ENCODE results near the gene OR12D1.
"Not testable (repeated sequence)": the region's sequence is repeated elsewhere in the genome, so short reads cannot be mapped to it uniquely, and the experiment has no call there.

Gene OR12D1

GRCh38 chr6:29414588-29414987, at the start of gene OR12D1:
Gene OR12D1, plus strand, starts transcription at chr6:29414928.
- no peak for DNase-seq

- DNase-seq = no peak
Measured at GRCh38 chr6:29368765-29369164, 46.0 kb upstream of the OR12D1 start, which contains the start of gene OR5V1. Gene OR5V1, minus strand, starts transcription at chr6:29368865. Its CDS starts 12,670 bp downstream, at chr6:29356195.

GRCh38 chr6:29375191-29375590, 39.5 kb upstream of the OR12D1 start, which contains the start of gene OR12D3:
Gene OR12D3, minus strand, starts transcription at chr6:29375291. Its CDS starts 4 bp downstream, at chr6:29375287.
- DNase-seq = no peak

GRCh38 chr6:29376003-29376402, 38.7 kb upstream of the OR12D1 start:
- peak; percentile 38 to 68 for DNase-seq

GRCh38 chr6:29388533-29388932, 26.2 kb upstream of the OR12D1 start:
- no peak for DNase-seq

GRCh38 chr6:29395331-29395730, 19.4 kb upstream of the OR12D1 start, which contains the start of gene OR12D2:
Gene OR12D2, plus strand, starts transcription at chr6:29395631. Its CDS starts 1,069 bp downstream, at chr6:29396700.
- DNase-seq = no peak

- DNase-seq = no peak
Measured at GRCh38 chr6:29399525-29399924, 15.2 kb upstream of the OR12D1 start.

- no peak for DNase-seq
Measured at GRCh38 chr6:29403801-29404200, 10.9 kb upstream of the OR12D1 start.

GRCh38 chr6:29419516-29419915, 4.8 kb downstream of the OR12D1 start:
- DNase-seq = no peak

GRCh38 chr6:29424168-29424567, 9.4 kb downstream of the OR12D1 start:
- DNase-seq = no peak

GRCh38 chr6:29424575-29424974, 9.8 kb downstream of the OR12D1 start:
- no peak for DNase-seq

- DNase-seq = no peak
Measured at GRCh38 chr6:29425075-29425474, 10.3 kb downstream of the OR12D1 start.

GRCh38 chr6:29426654-29427053, 11.9 kb downstream of the OR12D1 start:
- DNase-seq = no peak

GRCh38 chr6:29436730-29437129, 22.0 kb downstream of the OR12D1 start:
- not testable (repeated sequence) for DNase-seq

- no peak for DNase-seq
Measured at GRCh38 chr6:29439006-29439405, 24.3 kb downstream of the OR12D1 start, which contains the start of gene OR10C1. Gene OR10C1, plus strand, starts transcription at chr6:29439306. Its CDS starts 710 bp downstream, at chr6:29440016.

GRCh38 chr6:29442719-29443118, 28.0 kb downstream of the OR12D1 start:
- DNase-seq = peak; percentile 1 to 2

- DNase-seq = not testable (repeated sequence)
Measured at GRCh38 chr6:29444031-29444430, 29.3 kb downstream of the OR12D1 start.

- DNase-seq = no peak
Measured at GRCh38 chr6:29447670-29448069, 32.9 kb downstream of the OR12D1 start.

GRCh38 chr6:29451471-29452193, 36.9 kb downstream of the OR12D1 start:
- no peak for DNase-seq

- no peak for DNase-seq
Measured at GRCh38 chr6:29456971-29457370, 42.2 kb downstream of the OR12D1 start, which contains the start of the genes OR11A1 and OR2H1. Gene OR11A1, minus strand, starts transcription at chr6:29457071. Its CDS starts 29,430 bp downstream, at chr6:29427641. Gene OR2H1, plus strand, starts transcription at chr6:29457155. Its CDS starts 4,615 bp downstream, at chr6:29461770.

- DNase-seq = no peak
Measured at GRCh38 chr6:29461021-29461814, 46.5 kb downstream of the OR12D1 start.

GRCh38 chr6:29462022-29462421, 47.3 kb downstream of the OR12D1 start:
- DNase-seq = no peak

- DNase-seq = no peak
Measured at GRCh38 chr6:29465279-29465678, 50.6 kb downstream of the OR12D1 start.

All from Kasumi-1 (cell line).